HepG2 (cell line): ENCODE measurements around the gene HNRNPF. TPM values are rescaled to one million over a fixed set of nuclear protein-coding genes. Genes with fewer than 3 reads are reported as not detected.

ENCODE experiments used
- AKAP8 ChIP-seq: sonication (generic); formaldehyde crosslinking; IDR thresholded peaks from 2 replicates; pipeline ENCODE4 v1.5.1; 2020; ENCODE audit warnings: mild to moderate bottlenecking, missing genetic modification reagents
- EZH2 ChIP-seq: conservative IDR thresholded peaks from 2 replicates; pipeline ENCODE4 v1.6.1; 2012; ENCODE audit warnings: mild to moderate bottlenecking, low read depth, low read length, moderate library complexity
- FOXM1 ChIP-seq: sonication (generic); formaldehyde crosslinking; IDR thresholded peaks from 2 replicates; pipeline ENCODE4 v1.5.0; 2020; ENCODE audit warnings: missing genetic modification reagents
- HNRNPH1 ChIP-seq: fragments of 200-400 bp; formaldehyde crosslinking; optimal IDR thresholded peaks from 2 replicates; pipeline ENCODE3; 2017; ENCODE audit warnings: mild to moderate bottlenecking, low read depth, low read length
- KDM3A ChIP-seq: IDR thresholded peaks from 2 replicates; pipeline ENCODE4 v1.6.1; 2018; ENCODE audit warnings: low read depth, missing compliant biosample characterization
- KLF16 ChIP-seq, 2 experiments: sonication (generic) in 1 of 2; formaldehyde crosslinking in 1 of 2; IDR thresholded peaks; 2 replicates each; pipeline versions ENCODE4 v1.6.1 to v1.8.0; 2016 to 2023; ENCODE audit warnings: missing genetic modification reagents in 2 of 2, missing compliant biosample characterization in 1 of 2
- PAWR ChIP-seq: sonication (generic); formaldehyde crosslinking; IDR thresholded peaks from 2 replicates; pipeline ENCODE4 v1.4.0; 2020; ENCODE audit warnings: missing genetic modification reagents, mild to moderate bottlenecking, borderline replicate concordance
- RBFOX2 ChIP-seq: fragments of 200-400 bp; formaldehyde crosslinking; IDR thresholded peaks from 2 replicates; pipeline ENCODE4 v1.6.1; 2017; ENCODE audit warnings: low read depth, mild to moderate bottlenecking, low read length
- RBM22 ChIP-seq: fragments of 200-400 bp; formaldehyde crosslinking; optimal IDR thresholded peaks from 2 replicates; pipeline ENCODE3; 2017; ENCODE audit warnings: mild to moderate bottlenecking, low read length, moderate library complexity
- RBM39 ChIP-seq: fragments of 200-400 bp; formaldehyde crosslinking; IDR thresholded peaks from one replicate; pipeline ENCODE4 v1.6.1; 2018; ENCODE audit warnings: antibody characterized with exemption, mild to moderate bottlenecking, low read depth, low read length; ENCODE audit not compliant: poor library complexity, severe bottlenecking
- RFXANK ChIP-seq: IDR thresholded peaks from 2 replicates; pipeline ENCODE4 v1.6.1; 2016
- SAP130 ChIP-seq: IDR thresholded peaks from 2 replicates; pipeline ENCODE4 v1.6.1; 2016; ENCODE audit warnings: low read depth
- TBX3 ChIP-seq: fragments of 450-650 bp; IDR thresholded peaks from 2 replicates; pipeline ENCODE4 v1.6.1; 2017; ENCODE audit warnings: antibody characterized with exemption, mild to moderate bottlenecking, inconsistent platforms, borderline replicate concordance
- TCF12 ChIP-seq, 2 experiments: fragments of 450-650 bp in 1 of 2; sonication (generic) in 1 of 2; formaldehyde crosslinking in 1 of 2; IDR thresholded peaks; 2 replicates each; pipeline versions ENCODE4 v1.6.1 to v1.8.0; 2017 to 2022; ENCODE audit warnings: antibody characterized with exemption in 1 of 2, mild to moderate bottlenecking in 1 of 2, missing genetic modification reagents in 1 of 2, moderate library complexity in 1 of 2
- TCF7L2 ChIP-seq: IDR thresholded peaks from 2 replicates; pipeline ENCODE4 v1.6.1; 2011; ENCODE audit warnings: mild to moderate bottlenecking, low read depth, low read length, moderate library complexity
- ZNF33A ChIP-seq: sonication (generic); formaldehyde crosslinking; IDR thresholded peaks from 2 replicates; pipeline ENCODE4 v1.5.1; 2020; ENCODE audit warnings: missing genetic modification reagents, mild to moderate bottlenecking, moderate library complexity, borderline replicate concordance
- ZNF430 ChIP-seq: sonication (generic); formaldehyde crosslinking; IDR thresholded peaks from 2 replicates; pipeline ENCODE4 v1.9.0; 2021; ENCODE audit warnings: mild to moderate bottlenecking, missing genetic modification reagents
- ZNF577 ChIP-seq: sonication (generic); formaldehyde crosslinking; IDR thresholded peaks from 2 replicates; pipeline ENCODE4 v1.4.0; 2020; ENCODE audit warnings: mild to moderate bottlenecking, low read depth, missing genetic modification reagents, borderline replicate concordance
- ZNF83 ChIP-seq: sonication (generic); formaldehyde crosslinking; IDR thresholded peaks from 2 replicates; pipeline ENCODE4 v1.4.0; 2020; ENCODE audit warnings: missing genetic modification reagents, mild to moderate bottlenecking, borderline replicate concordance
- ZSCAN25 ChIP-seq: sonication (generic); formaldehyde crosslinking; IDR thresholded peaks from 2 replicates; pipeline ENCODE4 v1.8.0; 2022; ENCODE audit warnings: mild to moderate bottlenecking, missing genetic modification reagents
- polyA plus RNA-seq, 8 experiments: library from polyadenylated mRNA; depleted of rRNA in 3 of 8; stranded (reverse) in 7 of 8; unstranded in 1 of 8; fragments of >200 nt; fragmentation: Illumina TruSeq in 4 of 8; extraction: Trizol in 4 of 8; gene quantifications; 2 replicates each; pipeline versions ENCODE4 v1.2.1 to v1.2.3, GENCODE V29; 2011 to 2016; ENCODE audit warnings: low read depth in 4 of 8, missing spikeins in 1 of 8, mixed read lengths in 1 of 8; ENCODE audit not compliant: insufficient read depth in 1 of 8
- total RNA-seq, 5 experiments: library from RNA; depleted of rRNA; stranded (reverse); fragments of >200 nt; fragmentation: Illumina TruSeq; extraction: Trizol; gene quantifications; 2 replicates each; pipeline ENCODE4 v1.2.3, GENCODE V29; 2016; ENCODE audit warnings: low read depth in 1 of 5
- TF ChIP-seq, protein P1 (sequence below): fragments of 450-650 bp; IDR thresholded peaks from 2 replicates; pipeline ENCODE4 v1.6.1; 2016
- TF ChIP-seq, protein P2 (sequence below): sonication (generic); formaldehyde crosslinking; IDR thresholded peaks from 2 replicates; pipeline ENCODE4 v1.8.0; 2022; ENCODE audit warnings: mild to moderate bottlenecking, missing genetic modification reagents; ENCODE audit not compliant: insufficient replicate concordance

Gene HNRNPF
- total and polyA plus RNA-seq, 2 of the 13 experiments (the other 11 are each of a cell fraction or from before 2014, with no cell fraction given) = 166 to 308 TPM

DNA sequence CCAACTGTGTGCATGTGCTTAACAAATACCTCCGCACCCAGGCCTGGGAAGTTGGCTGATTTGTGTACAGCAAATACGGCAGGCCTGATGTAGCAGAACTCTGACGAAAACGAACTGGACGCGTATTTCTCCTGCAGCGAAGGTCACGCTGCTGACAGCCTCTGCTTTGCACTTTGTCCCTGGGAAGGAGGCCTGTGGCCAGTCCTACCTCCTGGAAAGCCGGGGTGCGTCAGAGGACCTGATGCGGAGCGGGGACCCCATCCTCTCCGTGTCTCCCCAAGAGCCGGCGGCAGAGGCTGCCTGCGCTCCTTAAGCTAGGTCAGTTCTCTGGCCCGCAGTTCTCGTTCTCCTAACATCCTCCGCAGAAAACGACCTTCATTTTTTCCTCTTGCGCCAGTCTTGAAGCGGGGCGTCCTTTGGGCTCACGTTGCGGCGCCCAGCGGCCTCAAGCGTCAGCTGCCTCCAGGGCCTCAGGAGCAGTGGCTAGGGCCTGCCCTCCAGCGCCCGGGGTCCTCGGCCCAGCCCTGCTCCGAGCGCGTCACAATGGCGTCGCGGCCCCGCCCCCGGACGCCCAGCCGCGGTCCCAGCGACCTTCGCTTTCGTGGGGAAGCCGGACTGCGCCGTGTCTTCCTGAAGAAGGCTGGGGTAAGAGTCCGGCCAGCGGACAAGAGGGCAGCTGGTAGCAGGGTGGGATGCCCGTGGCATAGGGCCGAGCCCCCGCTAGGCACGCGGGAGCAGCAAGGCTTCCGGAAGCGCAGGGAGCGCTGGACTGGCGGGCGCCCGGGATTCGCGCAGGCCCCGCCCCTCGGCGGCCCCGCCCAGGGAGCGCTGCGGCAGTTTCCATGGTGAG is 27.5 kb upstream of the HNRNPF start, which contains the start of gene ZNF487 (continued):
- TF ChIP-seq SAP130 (CRISPR knock-in tag) = peak; percentile 95
- TF ChIP-seq, protein P1, sequence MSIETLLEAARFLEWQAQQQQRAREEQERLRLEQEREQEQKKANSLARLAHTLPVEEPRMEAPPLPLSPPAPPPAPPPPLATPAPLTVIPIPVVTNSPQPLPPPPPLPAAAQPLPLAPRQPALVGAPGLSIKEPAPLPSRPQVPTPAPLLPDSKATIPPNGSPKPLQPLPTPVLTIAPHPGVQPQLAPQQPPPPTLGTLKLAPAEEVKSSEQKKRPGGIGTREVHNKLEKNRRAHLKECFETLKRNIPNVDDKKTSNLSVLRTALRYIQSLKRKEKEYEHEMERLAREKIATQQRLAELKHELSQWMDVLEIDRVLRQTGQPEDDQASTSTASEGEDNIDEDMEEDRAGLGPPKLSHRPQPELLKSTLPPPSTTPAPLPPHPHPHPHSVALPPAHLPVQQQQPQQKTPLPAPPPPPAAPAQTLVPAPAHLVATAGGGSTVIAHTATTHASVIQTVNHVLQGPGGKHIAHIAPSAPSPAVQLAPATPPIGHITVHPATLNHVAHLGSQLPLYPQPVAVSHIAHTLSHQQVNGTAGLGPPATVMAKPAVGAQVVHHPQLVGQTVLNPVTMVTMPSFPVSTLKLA = 0 out of 2 replicates have a peak, but pooled peaks have one; percentile 3
- TF ChIP-seq ZNF83 = 0 out of 2 replicates have a peak, but pooled peaks have one; percentile 33
- TF ChIP-seq TCF7L2 = no peak
- no peak for TF ChIP-seq RBM22
- peak; percentile 25; the same call in 1 of the 2 replicates for TF ChIP-seq TBX3
- peak; percentile 56; the same call in 1 of the 2 replicates for TF ChIP-seq AKAP8 (CRISPR knock-in tag)
- peak; percentile 86 for TF ChIP-seq ZSCAN25 (CRISPR knock-in tag)
- no peak for TF ChIP-seq EZH2
- peak; percentile 48; the same call in 1 of the 2 replicates for TF ChIP-seq PAWR (CRISPR knock-in tag)
- TF ChIP-seq RBFOX2 = peak; percentile 99
- peak; percentile 47 for TF ChIP-seq RBM39
- TF ChIP-seq FOXM1 = no peak
- TF ChIP-seq KDM3A (CRISPR knock-in tag) = 0 out of 2 replicates have a peak, but pooled peaks have one; percentile 33
- TF ChIP-seq ZNF430 (CRISPR knock-in tag) = 0 out of 2 replicates have a peak, but pooled peaks have one; percentile 69
- peak; percentile 96; the same call in 1 of the 2 replicates for TF ChIP-seq ZNF33A (CRISPR knock-in tag)
- TF ChIP-seq, protein P2, sequence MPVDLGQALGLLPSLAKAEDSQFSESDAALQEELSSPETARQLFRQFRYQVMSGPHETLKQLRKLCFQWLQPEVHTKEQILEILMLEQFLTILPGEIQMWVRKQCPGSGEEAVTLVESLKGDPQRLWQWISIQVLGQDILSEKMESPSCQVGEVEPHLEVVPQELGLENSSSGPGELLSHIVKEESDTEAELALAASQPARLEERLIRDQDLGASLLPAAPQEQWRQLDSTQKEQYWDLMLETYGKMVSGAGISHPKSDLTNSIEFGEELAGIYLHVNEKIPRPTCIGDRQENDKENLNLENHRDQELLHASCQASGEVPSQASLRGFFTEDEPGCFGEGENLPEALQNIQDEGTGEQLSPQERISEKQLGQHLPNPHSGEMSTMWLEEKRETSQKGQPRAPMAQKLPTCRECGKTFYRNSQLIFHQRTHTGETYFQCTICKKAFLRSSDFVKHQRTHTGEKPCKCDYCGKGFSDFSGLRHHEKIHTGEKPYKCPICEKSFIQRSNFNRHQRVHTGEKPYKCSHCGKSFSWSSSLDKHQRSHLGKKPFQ = peak; percentile 81
- TF ChIP-seq RFXANK = no peak
- no peak for TF ChIP-seq ZNF577 (CRISPR knock-in tag)
- no peak for TF ChIP-seq HNRNPH1
- peak in 1 of 2 experiments; percentile 80; a peak in 1 of 4 replicates for TF ChIP-seq KLF16 (CRISPR knock-in tag; IDR thresholded peaks at IDR 0.05)
- no peak for TF ChIP-seq TCF12 (IDR thresholded peaks at IDR 0.05)
- TF ChIP-seq TCF12 (CRISPR knock-in tag; IDR thresholded peaks at IDR 0.05) = peak; percentile 87
